Neural progenitor cell (in vitro differentiated cells): ENCODE data around the gene SND1. TPM values are rescaled to one million over a fixed set of nuclear protein-coding genes. Genes with fewer than 3 reads are reported as not detected.

Source experiments
- DNase-seq: peaks from one replicate; pipeline ENCODE4 v3.0.0-alpha.2; 2016; ENCODE audit warnings: low spot score
- H2AFZ ChIP-seq: fragments of 200-600 bp; sonication (generic); replicated peaks from 2 replicates; pipeline ENCODE4 v1.6.1; 2016; ENCODE audit warnings: antibody characterized with exemption
- H3F3A ChIP-seq: fragments of 200-600 bp; sonication (generic); 2 replicates; pipeline ENCODE4 v1.6.1; 2016; ENCODE audit warnings: antibody characterized with exemption, low read depth
- H3K27ac ChIP-seq: fragments of 200-600 bp; sonication (generic); 2 replicates; pipeline ENCODE4 v1.5.1; 2016; ENCODE audit warnings: mild to moderate bottlenecking
- H3K27me3 ChIP-seq: fragments of 200-600 bp; sonication (generic); 2 replicates; pipeline ENCODE4 v1.6.1; 2016; ENCODE audit warnings: mild to moderate bottlenecking, moderate library complexity
- H3K36me3 ChIP-seq: fragments of 200-600 bp; sonication (generic); 2 replicates; pipeline ENCODE4 v1.5.1; 2016
- H3K4me1 ChIP-seq: fragments of 200-600 bp; sonication (generic); 2 replicates; pipeline ENCODE4 v1.6.1; 2016; ENCODE audit warnings: mixed run types
- H3K4me2 ChIP-seq: fragments of 200-600 bp; sonication (generic); 2 replicates; pipeline ENCODE4 v1.6.1; 2016
- H3K4me3 ChIP-seq: fragments of 200-600 bp; sonication (generic); 2 replicates; pipeline ENCODE4 v1.5.1; 2016
- H3K79me2 ChIP-seq: fragments of 200-600 bp; sonication (generic); 2 replicates; pipeline ENCODE4 v1.6.1; 2016; ENCODE audit warnings: low read depth
- H3K9ac ChIP-seq: fragments of 200-600 bp; sonication (generic); 2 replicates; pipeline ENCODE4 v1.6.1; 2016
- H3K9me3 ChIP-seq: fragments of 200-600 bp; sonication (generic); 2 replicates; pipeline ENCODE4 v1.5.1; 2016; ENCODE audit warnings: low read depth
- H4K20me1 ChIP-seq: fragments of 200-600 bp; sonication (generic); 2 replicates; pipeline ENCODE4 v1.6.1; 2016; ENCODE audit warnings: low read depth
- H3K27ac Mint-ChIP-seq: 3 replicates; pipeline ENCODE4 v1.8.0; 2021; ENCODE audit warnings: mixed read lengths
- H3K27me3 Mint-ChIP-seq: 2 replicates; pipeline ENCODE4 v1.8.0; 2022; ENCODE audit warnings: low read depth, mild to moderate bottlenecking, inconsistent platforms, moderate library complexity, mixed read lengths; ENCODE audit not compliant: insufficient read depth
- H3K36me3 Mint-ChIP-seq: 3 replicates; pipeline ENCODE4 v1.8.0; 2021; ENCODE audit warnings: mixed read lengths
- H3K4me1 Mint-ChIP-seq: 3 replicates; pipeline ENCODE4 v1.8.0; 2021; ENCODE audit warnings: mixed read lengths
- H3K4me3 Mint-ChIP-seq: 3 replicates; pipeline ENCODE4 v1.8.0; 2021; ENCODE audit warnings: mild to moderate bottlenecking, moderate library complexity, mixed read lengths
- H3K9me3 Mint-ChIP-seq: 3 replicates; pipeline ENCODE4 v1.8.0; 2020; ENCODE audit warnings: mixed read lengths
- CTCF ChIP-seq: fragments of 200-600 bp; sonication (generic); IDR thresholded peaks from 2 replicates; pipeline ENCODE4 v1.5.1; 2017; ENCODE audit warnings: antibody characterized with exemption, mild to moderate bottlenecking
- EZH2 ChIP-seq: fragments of 200-600 bp; sonication (generic); IDR thresholded peaks from 2 replicates; pipeline ENCODE4 v1.6.1; 2017; ENCODE audit warnings: antibody characterized with exemption, mild to moderate bottlenecking, moderate library complexity
- EZH2phosphoT487 ChIP-seq: fragments of 200-600 bp; sonication (generic); IDR thresholded peaks from 2 replicates; pipeline ENCODE4 v1.6.1; 2017; ENCODE audit warnings: antibody characterized with exemption
- total RNA-seq: library from RNA; depleted of rRNA; stranded (reverse); fragments of >200 nt; gene quantifications from 2 replicates; pipeline ENCODE4 v1.2.3, GENCODE V29; 2015; ENCODE audit warnings: low replicate concordance

Gene SND1
- total RNA-seq, 1 donor from 2014 or later, result 154 TPM

GRCh38 chr7:127884066-127884559 lies 232.1 kb downstream of the SND1 start:
- H3K9ac ChIP-seq, result no peak overlapping the region
- peaks cover 48% of the 10 kb centered on the region for H3K4me1 Mint-ChIP-seq
- no peaks in the 10 kb centered on the region for H3K27me3 ChIP-seq
- peaks cover 4% of the 10 kb centered on the region for H3K36me3 Mint-ChIP-seq
- H3F3A ChIP-seq, result peaks cover 9% of the 10 kb centered on the region
- H3K9me3 Mint-ChIP-seq, result no peaks in the 10 kb centered on the region
- H3K4me1 ChIP-seq, result peaks cover 42% of the 10 kb centered on the region
- DNase-seq, result no peak
- no peaks in the 10 kb centered on the region for H4K20me1 ChIP-seq
- no peaks in the 10 kb centered on the region for H3K27me3 Mint-ChIP-seq
- no peak overlapping the region for H2AFZ ChIP-seq
- peaks cover 5% of the 10 kb centered on the region for H3K79me2 ChIP-seq
- H3K36me3 ChIP-seq, result no peaks in the 10 kb centered on the region
- H3K4me2 ChIP-seq, result no peak overlapping the region
- H3K27ac ChIP-seq, result no peak overlapping the region
- no peaks in the 10 kb centered on the region for H3K9me3 ChIP-seq
- no peak overlapping the region for H3K4me3 Mint-ChIP-seq
- no peak overlapping the region for H3K4me3 ChIP-seq
- no peak overlapping the region for H3K27ac Mint-ChIP-seq
- TF ChIP-seq CTCF (no peak), EZH2phosphoT487 (no peak), EZH2 (no peak)

GRCh38 chr7:127885222-127885772 lies 233.3 kb downstream of the SND1 start:
- H3K36me3 ChIP-seq, result no peaks in the 10 kb centered on the region
- peaks cover 51% of the 10 kb centered on the region for H3K4me1 Mint-ChIP-seq
- no peak overlapping the region for H3K4me2 ChIP-seq
- H3K9ac ChIP-seq, result no peak overlapping the region
- no peak for DNase-seq
- H3K9me3 ChIP-seq, result no peaks in the 10 kb centered on the region
- TF ChIP-seq EZH2 (no peak), EZH2phosphoT487 (no peak), CTCF (no peak)
- H3K27me3 Mint-ChIP-seq, result no peaks in the 10 kb centered on the region
- H3F3A ChIP-seq, result peaks cover 9% of the 10 kb centered on the region
- H3K4me3 ChIP-seq, result no peak overlapping the region
- H3K27me3 ChIP-seq, result no peaks in the 10 kb centered on the region
- H2AFZ ChIP-seq, result no peak overlapping the region
- peaks cover 5% of the 10 kb centered on the region for H3K79me2 ChIP-seq
- H3K9me3 Mint-ChIP-seq, result no peaks in the 10 kb centered on the region
- H3K36me3 Mint-ChIP-seq, result peaks cover 10% of the 10 kb centered on the region
- no peaks in the 10 kb centered on the region for H4K20me1 ChIP-seq
- H3K4me1 ChIP-seq, result peaks cover 42% of the 10 kb centered on the region
- H3K27ac Mint-ChIP-seq, result no peak overlapping the region
- no peak overlapping the region for H3K4me3 Mint-ChIP-seq
- H3K27ac ChIP-seq, result peak overlapping the region; percentile 17

GRCh38 chr7:127885843-127886242 lies 233.8 kb downstream of the SND1 start:
- Mint-ChIP-seq H3K36me3 (peaks cover 10% of the 10 kb centered on the region), H3K9me3 (no peaks in the 10 kb centered on the region), H3K4me1 (peaks cover 50% of the 10 kb centered on the region), H3K4me3 (no peak overlapping the region), H3K27me3 (peaks cover 2% of the 10 kb centered on the region), H3K27ac (no peak overlapping the region)
- TF ChIP-seq EZH2, result no peak
- no peak for TF ChIP-seq EZH2phosphoT487
- no peak for TF ChIP-seq CTCF
- peaks cover 5% of the 10 kb centered on the region for H3K79me2 ChIP-seq
- H2AFZ ChIP-seq, result no peak overlapping the region
- peaks cover 41% of the 10 kb centered on the region for H3K4me1 ChIP-seq
- no peaks in the 10 kb centered on the region for H3K9me3 ChIP-seq
- H3K27ac ChIP-seq, result no peak overlapping the region
- no peaks in the 10 kb centered on the region for H4K20me1 ChIP-seq
- H3F3A ChIP-seq, result peaks cover 9% of the 10 kb centered on the region
- H3K27me3 ChIP-seq, result no peaks in the 10 kb centered on the region
- no peak overlapping the region for H3K4me3 ChIP-seq
- H3K4me2 ChIP-seq, result no peak overlapping the region
- DNase-seq, result no peak
- H3K36me3 ChIP-seq, result no peaks in the 10 kb centered on the region
- no peak overlapping the region for H3K9ac ChIP-seq
